ENCODE measurements around the gene OSBPL10.

Gene OSBPL10

DNA sequence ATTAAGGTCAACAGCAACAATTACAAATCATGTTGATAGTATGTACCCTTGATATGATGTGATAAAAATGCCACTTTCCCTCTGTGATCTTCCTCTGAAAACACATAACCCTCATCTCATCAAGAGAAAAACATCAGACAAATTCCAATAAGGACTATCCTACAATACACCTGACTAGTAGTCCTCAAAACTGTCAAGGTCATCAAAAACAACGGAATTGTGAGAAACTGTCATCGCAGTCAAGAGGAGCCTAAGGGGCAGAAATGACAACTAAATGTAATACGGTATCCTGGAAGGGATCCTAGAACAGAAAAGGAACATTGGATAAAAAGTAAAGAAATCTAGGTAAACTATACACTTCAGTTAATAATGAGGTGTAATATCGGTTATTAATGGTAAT lies 59.2 kb downstream of the OSBPL10 start:
- no peak for DNase-seq (ENCODE audit: low spot score)

DNA sequence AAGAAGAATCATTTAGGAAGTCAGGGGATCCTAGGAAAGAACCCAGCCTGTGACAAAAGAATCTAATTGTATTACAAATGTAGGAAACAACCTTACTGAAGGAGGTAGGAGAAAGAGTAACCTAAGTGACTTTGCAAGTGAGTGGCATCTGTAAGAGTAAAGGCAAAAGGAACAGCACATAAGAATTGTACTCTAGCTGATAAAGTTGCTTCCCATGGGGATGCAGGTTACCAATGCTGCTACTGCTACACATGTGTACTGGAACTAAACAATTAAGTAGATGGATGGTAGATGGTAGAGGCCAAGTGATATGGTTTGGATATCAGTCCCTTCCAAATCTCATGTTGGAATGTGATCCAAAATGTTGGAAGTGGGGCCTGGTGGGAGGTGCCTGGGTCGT lies 60.8 kb downstream of the OSBPL10 start:
- DNase-seq (ENCODE audit: low spot score), result no peak

DNA sequence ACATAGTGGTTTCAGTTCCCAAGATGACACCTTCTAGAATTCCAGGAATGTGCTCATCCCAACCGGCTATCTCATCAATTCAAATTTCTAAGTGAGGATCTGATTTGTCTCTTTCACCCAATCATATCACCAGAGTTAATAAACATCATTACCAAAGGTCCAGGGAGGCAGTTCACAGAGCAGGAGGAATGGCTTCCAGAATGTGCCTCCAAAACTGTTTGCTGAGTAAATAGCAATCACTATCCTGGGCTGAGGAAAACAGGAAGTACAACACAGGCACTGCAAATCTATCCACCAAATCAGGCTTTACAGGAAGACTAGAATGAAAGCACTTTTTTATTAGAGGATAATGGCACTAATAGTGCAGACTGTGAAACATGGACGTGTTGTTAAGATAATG lies 61.5 kb downstream of the OSBPL10 start:
- DNase-seq (ENCODE audit: low spot score), result no peak

DNA sequence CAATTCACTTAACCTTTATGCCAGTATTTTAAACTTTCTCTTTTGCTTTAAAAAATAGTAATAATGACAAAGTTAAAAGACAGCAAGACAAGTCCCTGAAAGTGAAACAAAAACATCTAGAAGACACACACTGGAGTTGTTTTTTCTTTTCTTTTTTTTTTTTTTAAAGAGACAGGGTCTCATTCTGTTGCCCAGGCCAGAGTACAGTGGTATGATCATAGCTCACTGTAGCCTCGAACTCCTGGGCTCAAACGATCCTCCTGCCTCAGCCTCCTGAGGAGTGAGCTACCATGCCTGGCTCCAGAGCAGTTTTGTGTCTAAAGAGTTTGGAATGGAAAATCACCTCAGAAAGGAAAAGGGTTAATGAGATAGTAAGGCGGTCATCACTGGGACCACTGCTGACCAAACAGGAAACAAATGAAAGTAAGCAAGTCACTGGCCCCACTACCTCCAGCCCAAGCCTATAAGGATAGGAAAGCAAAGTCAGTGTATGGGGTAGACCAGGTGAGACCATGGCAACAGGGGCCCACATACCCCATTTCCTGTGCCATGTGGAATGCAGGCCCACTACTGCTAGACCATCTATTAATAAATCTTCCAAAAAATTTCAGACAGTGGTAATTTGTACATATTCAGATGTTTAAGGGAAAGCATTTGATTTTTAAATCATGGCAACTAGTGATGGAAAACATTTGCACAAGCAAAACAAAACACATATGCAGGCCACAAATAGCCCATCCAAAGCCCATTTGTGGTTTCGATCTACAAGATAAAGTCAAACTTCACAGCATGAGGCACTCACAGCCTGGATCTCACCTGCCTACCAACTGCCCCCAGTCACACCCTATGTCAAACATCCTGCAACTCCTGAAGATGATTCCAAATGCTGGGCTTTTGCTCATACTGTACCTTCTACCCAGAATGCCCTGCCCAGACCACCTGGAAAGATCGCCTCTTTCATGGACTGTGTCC lies 62.6 kb downstream of the OSBPL10 start:
- DNase-seq (ENCODE audit: low spot score), result peak; percentile 60

DNA sequence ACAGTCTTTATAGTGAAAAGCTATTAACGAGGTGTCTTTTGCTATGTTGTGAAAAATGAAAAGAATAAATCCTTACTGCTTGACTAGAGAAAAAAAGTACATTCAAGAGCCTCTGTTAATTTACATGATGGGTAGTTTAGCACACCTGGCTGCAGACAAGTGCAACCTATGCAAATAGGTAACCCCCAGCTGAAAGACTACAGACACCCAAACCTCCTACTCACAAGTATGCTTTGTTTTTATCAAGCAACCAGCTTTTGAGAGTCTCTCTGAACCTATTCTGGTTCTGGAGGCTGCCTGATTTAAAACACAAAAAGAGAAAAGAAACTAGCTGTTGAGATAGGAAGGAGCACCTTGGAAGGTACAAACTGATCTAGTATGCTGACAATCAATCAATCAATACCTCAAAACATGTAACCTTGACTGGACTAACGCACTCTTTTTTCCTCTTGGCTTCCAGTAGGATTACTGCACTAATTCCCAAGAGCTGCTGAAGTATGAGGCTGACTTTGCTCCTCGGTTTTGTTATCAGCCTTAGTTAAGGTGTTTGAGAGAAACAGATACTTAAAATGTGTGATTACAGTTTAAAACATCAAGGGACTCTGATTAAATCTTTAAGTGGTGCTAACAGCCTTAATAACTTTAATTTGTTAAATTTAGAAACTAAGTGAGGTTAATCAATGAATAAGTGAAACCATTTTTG lies 63.6 kb downstream of the OSBPL10 start:
- DNase-seq (ENCODE audit: low spot score), result peak; percentile 78

DNA sequence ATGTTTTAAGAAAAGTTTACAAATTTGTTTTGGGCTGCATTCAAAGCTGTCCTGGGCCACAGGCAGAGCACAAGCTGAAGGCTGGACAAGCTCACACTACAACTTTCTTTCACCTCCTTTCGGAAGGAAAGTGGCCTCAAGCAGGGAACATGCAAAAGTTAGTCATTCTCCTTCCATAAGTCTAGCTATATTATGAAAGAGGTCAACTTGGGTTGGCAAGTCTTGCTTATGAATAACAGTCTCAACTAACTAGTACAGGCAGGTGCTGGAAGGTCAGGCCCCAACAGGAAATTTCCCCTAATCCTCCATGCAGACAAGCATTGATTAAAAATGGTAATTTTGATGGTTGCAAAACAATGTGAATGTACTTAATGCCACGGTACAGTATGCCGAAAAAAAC lies 69.4 kb downstream of the OSBPL10 start:
- DNase-seq (ENCODE audit: low spot score), result no peak

DNA sequence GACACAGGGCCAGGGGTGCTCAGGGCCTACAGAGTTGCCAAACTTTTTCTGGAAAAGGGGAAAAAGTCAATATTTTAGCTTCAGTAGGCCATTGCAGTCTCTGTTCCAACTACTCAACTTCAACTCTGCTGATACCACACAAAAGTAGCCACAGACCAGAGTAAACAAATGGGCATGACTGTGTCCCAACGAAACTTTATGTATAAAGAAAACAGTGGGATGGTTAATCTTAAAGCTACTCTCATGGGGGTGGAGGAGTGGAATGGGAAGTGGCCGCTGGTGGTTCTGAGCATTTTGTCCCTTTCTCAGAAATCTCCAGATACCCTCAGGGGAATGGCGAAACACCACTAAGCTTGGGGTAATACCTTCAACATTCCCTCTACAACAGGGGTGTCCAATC lies 69.9 kb downstream of the OSBPL10 start:
- DNase-seq (ENCODE audit: low spot score), result no peak

DNA sequence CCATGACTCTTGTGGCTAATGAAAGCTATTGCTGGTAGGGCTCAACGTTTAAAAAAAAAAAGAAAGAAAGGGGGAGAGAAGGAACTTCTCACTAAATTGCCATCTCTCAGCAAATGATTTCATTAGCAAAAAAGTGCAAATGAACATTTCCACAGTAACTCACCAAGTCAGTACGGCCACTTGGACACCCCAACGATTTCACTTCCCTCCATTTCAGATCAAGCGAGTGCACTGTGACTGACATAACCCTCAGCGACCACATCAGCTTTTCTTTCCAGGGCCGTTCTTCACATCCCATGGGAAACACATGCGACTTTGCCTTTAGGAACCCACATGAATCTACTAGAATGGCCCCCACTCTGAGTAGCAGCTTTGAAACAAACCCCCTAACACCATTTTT lies 71.6 kb downstream of the OSBPL10 start:
- DNase-seq (ENCODE audit: low spot score), result no peak

DNA sequence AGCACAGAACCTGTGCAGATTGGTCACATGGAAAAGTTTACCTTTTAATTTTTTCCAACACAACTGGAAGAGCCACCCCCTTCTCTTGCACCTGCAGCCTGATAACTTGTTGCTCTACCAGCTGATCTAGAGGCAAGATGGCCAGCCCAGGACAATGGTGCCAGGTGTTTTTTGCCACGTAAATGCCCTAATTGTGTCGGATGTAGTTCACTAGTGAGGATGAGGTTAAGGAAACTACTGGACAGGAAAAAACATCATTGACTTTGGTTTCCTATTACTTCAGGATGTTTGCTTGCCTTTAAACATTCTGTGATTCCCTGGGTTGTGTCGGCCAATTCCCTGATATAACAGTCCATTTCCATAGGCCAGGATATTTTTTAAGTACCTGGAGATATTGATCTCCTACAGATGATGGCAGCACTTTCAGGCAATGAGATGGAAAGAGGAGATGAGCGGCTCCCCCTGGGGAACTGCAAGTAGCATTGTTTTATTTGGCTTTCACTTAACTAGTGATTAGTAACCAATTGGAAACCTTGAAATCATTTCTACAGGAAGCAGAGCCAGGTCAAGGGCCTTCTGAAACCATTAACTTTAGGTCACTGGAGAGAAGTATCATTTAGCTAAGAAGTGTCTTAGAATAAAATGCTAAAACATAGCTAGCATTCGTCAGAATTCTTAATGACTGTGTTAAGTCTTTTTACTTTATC lies 72.5 kb downstream of the OSBPL10 start:
- no peak for DNase-seq (ENCODE audit: low spot score)

DNA sequence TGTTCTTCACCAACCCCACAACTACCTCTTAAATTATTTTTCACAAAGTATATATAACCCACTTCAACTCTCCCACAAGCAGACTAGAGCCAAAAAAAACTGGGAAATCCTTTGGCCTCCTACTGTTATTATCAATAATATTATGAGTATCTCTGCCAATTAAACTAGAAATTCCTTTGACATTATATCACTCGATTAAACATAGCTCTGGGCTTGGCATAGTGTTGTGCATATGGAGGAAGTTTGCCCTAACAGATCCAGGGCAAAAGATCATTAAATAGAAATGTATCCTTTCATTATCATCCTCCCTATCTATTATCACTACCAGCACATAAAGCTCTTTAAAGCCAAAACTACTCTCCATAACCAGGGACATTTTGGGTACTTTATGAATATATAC lies 74.9 kb downstream of the OSBPL10 start:
- no peak for DNase-seq (ENCODE audit: low spot score)

DNA sequence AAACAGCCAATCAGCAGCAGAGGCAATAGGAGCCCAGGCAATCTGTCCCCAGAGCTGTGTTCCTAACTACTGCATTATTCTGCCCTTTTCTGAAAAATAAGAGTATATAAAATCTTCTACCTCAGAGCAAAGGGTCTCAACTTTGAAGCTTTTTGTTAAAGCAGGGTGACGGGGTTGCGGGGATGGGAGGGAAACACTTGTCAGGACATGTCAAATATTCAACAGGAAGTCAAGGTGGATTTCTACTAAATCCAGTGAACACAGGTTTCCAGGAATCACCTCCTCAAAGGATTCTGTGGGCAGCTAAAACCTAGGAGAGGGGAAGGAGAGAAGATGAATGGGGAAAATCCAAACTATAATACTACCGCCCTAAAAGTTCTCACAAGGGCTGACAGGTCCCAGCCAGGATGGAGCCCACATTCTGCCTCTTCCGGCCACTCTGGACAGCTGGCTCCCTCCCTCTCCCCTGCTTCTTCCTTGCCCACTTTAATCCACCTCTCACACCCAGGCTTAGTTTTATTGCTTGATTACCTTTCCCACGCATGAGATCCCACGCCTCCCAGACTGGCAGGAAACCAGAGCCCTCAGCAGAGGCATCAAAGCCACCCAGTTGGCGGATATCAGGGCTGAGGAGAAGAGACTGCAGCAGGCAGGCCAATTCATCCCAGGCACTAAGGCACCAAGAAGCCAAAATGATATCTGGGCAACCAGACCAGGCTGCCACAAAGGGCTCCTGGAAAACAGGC lies 77.2 kb downstream of the OSBPL10 start:
- DNase-seq (ENCODE audit: low spot score), result no peak

DNA sequence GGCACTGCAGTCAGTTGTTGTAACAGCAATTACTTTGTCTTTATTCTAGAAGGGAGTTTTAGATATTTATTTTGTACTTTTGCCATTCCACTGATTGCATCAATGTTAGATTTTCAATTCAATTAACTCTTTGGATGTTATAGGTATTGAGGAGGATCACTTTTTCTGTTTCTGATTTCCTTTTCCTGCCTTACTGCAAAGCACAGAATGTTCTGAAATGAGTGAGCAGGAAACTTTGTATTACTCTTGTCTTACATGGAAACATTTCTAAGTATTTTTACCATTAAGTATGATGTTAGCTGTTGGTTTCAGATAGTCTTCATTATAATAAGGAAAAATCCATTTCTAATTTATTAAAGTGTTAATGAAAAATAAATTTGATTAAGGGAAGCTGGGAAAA lies 80.5 kb downstream of the OSBPL10 start:
- no peak for DNase-seq (ENCODE audit: low spot score)

DNA sequence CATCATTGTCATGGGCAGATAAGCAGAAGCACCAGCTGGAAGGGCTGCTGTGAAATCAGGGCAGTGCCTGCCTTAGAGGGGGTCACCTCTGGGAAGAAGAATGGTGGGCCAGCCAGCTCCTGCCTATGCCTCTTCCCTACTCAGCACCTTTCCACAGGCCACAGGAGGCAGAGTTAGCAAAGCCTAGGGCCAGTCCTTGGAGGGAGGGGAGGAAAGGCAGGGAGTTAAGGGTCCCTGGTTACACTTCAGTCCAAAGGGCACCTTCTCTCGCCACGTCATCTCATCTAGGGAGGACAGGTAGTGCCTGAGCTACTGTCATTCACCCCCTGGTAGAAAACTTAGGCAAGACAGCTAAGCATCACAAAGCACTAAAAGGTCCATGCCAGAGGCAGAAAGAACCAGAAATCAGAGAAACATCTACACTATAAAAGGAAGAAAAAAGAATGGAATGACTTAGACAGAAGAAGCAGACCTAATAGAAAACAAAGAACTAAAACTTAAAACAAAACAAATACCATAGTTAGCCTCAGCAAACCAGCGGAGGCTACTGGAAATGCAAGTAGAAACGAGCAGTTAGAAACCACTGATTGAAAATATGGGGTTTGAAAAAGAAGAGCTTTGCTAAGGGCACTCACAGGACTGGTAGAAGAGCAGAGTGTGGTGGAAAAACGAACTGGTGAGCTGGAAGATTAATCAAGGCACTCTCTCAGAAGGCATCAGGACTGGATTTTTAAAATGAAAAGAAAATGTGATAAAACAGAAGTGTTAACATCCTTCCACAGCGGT lies 84.2 kb downstream of the OSBPL10 start:
- DNase-seq (ENCODE audit: low spot score), result no peak

DNA sequence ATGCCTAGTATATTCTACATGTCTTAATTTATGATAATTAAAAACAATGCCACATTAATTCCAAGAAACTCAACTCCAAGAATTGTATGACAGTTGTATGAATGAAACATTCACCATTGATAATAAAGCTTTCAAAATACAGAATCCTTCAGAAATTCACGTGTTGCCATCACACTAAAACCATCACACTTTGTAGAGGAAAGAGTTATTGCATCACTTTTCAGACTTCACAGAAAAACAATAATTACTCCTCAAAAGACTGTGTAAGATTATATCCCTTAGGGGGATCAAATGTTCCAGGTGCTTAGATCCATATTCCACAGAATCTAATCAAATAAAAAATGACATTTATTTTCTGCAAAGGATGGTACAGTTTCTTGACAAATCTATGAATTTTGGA lies 85.0 kb downstream of the OSBPL10 start:
- no peak for DNase-seq (ENCODE audit: low spot score)

DNA sequence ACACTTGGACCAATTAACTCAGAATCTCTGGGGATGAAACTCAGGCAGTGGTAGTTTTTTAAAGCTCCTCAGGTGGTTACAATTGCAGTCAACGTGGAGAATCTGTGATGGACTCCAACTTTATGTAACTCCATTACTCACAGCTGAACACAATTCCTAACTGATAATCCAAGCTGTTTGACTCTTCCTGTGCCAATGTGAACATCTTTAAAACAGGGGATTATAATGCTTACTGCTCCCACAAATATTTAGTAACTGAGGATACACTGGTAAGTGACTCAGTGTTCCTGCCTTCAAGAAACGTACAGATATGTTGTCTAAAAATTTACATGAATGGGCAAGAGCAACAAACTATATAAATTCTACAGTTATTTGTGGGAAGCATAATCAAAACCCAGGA lies 85.6 kb downstream of the OSBPL10 start:
- DNase-seq (ENCODE audit: low spot score), result no peak

DNA sequence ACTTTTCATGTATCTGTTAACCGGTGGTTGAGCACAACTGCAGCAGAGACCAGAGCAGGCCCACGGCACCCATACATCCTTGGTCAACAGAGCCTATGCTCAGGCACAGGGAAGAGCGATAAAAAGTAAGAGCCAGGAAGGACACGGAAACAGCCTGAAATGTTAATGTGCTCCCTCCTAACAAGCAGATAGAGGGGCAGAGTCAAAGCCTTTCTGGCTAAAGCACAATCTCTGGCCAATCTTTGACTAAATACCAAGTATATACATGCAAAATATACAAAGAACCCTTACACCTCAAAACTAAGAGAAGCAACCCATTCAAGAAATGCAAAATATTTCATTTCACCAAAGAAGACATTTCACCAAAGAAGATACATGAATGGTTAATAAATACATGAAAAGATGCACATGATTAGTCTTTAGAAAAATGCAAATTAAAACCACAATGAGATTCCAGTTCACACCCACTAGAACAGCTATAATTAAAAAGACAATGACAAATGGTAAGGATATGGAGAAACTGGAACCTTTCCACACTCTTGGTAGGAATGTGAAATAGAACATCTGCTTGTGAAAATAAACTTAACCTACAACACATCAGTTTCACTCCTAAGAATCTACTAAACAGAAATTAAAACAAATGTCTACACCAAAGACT lies 88.0 kb downstream of the OSBPL10 start:
- DNase-seq (ENCODE audit: low spot score), result no peak

DNA sequence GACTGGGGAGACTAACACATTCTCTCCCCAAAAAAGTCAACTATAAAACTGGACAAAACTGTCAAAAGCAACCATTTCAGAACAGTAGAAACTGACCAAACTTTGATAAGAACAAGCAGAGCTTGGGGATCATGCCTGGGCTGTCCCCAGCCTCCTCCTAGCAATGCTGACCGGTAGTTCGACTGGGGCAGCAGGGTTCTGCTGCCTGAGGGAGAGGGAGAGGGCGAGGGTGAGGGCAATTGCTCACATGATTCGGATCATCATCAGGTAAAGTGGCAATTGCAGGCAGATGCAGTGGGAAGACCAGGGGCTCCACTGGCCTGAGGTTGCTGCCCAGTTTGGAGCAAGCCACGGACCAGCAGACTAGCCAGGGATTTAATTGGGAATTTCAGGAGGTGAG lies 88.6 kb downstream of the OSBPL10 start:
- DNase-seq (ENCODE audit: low spot score), result no peak

DNA sequence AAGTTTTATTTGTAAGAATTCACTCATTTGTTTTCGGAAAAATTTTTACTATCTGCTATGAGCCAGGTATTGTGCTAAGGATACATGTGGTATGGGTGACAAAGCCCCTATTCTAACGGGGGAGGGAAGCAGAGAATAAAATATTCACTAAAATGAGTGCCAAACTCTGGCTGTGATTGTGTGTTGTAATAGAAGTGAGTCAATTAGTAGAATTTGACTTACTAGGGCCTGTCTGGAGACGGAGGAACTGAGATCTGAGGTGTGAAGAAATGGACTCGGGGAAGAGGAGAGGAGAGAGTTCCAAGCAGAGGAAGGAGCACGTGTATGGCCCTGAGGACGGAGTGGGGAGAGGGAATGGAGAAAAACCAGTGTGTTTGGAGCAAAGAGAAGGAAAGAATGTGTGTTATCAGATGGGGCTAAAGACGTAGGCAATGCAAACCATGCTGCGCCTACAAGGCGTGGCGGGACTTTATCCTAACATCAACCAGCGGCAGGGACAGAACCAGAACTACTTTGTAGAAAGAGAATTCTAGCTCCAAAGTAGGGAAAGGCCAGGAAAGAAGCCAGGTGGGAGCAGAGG lies 89.1 kb downstream of the OSBPL10 start:
- DNase-seq (ENCODE audit: low spot score), result no peak

DNA sequence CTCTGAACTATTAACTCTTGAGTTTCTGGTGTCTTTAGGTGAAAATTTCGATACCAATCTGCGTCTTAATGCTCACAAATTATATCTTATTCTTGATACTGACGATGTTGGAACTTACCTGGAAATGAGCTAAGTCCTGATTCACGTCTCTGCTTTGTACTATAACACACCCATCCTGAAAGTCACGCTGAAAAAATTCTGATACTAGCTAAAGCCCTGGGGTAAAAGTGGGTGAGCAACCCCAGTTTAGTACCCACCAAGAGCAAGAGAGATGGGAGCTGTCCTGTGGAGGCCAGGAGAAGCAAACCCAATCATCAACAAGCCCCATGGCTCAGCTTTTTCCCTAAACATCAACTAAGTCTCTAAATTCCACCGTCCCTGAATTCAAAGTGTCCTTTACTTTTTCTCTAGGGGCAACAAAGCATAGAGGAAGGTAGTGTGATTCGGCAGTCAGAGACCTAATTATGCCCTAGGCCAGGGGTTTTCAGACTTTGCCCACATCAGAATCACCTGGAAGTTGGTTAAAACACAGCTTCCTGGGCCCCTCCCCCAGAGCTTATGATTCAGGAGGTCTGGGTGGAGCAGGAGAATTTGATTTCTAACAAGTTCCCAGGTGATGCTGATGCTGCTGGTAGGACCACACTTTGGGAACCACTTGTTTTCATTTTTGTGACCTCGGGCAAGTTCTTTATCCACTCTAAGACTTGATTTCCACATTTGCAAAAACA lies 90.2 kb downstream of the OSBPL10 start:
- no peak for DNase-seq (ENCODE audit: low spot score)

DNA sequence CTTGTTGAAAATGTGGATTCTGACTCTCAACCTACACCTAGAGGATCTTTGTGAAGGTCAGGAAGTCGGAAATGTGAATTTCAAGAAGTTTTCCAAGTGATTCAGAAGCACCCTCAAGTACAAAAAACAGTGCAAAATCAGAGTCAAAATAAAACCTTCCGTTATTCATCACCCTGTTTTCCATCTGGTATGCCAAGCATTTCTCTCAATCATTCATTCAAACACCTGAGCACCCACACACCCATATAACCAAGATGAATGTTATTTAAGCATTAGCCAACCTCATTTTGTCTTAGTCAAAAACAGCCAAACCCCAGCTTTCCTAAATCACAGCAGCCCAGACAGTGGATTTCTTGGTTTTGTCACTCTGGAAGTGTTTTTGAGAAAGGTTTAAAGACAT lies 91.1 kb downstream of the OSBPL10 start:
- DNase-seq (ENCODE audit: low spot score), result no peak

All from germinal center (tissue), 1 donor.